Measurements from ENCODE around the gene DIDO1.

Gene DIDO1

DNA sequence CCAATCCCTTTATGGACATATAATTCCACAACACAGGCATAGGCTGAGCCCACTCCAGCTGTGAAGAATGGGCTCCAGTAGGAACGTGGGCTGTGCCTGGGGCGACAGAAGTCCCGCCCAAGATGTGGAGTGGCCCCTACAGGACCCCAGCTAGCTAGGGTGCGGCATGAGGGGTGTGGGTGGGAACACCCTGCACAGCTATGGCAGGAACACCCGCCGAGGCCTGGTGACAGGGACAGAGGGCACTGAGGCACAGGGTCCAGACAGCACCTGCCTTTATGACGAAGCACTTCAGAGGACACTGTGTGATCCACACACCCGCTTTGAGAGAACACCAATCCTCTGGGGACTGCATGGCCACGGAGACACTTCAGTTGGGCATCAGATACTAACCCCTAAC lies 36.4 kb downstream of the DIDO1 start:
- DNase-seq: no peak

DNA sequence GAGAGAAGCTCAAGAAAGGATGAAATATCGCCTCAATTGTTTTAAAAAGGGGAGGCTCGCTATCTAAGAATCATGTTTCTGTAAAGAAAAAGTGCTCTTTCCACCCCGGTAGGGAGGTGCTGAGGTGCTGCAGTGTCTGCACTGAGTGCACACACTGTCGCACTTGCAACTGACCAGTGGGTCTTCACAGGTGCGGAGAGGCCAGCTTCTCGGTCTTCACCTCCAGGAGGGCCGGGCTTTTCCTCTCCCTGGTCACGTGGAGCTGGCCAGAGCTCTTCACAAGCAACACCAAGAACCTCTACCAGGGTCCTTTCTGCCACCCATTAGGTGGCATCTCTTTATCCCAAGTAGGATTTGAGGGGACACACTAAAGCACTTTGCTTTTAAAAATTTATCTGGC lies 36.9 kb downstream of the DIDO1 start:
- DNase-seq: no peak

DNA sequence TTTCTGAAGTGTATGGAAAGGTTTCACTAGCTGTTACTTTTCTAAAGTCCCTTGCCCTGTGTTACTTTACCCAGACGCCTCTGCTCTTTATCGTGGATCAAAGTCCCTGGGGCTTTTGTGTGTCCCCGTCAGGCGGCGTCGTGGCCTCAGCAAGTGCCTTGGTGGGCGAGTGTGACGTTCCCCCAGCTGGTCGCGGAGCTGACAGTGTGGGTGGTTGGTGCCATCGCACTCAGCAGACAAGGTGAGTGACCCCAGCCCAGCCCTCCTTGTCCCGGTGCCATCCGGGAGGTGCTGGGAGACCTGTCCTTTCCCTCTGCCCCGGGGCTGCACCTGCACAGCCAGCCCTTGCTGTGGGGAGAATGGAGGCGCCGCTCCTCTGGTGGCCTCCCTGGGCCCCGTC lies 37.4 kb downstream of the DIDO1 start:
- no peak for DNase-seq

- DNase-seq: no peak
Observed at GRCh38 chr20:62888406-62888805, 37.9 kb downstream of the DIDO1 start.

- DNase-seq: no peak
Observed at GRCh38 chr20:62887860-62888239, 38.5 kb downstream of the DIDO1 start.

- DNase-seq: peak; percentile 41
Observed at GRCh38 chr20:62887152-62887859, 39.0 kb downstream of the DIDO1 start.

DNA sequence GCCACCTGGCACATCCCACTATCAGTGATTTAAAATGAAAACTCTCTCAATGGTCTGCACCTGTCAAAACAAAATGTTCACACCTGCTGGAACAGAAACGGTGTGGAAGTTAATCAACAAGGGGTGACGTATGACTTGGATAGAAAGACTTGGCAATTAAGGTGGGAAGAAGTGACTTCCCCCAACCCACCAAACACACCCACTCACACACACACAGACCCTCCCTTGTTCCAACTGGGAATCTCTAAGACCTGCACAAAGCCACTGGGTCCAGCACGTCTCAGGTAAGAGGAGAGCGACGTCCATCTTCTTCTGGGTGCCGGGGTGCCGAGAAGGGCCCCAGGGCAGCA lies 39.6 kb downstream of the DIDO1 start:
- DNase-seq: no peak

- no peak for DNase-seq
Observed at GRCh38 chr20:62885896-62886708, 40.2 kb downstream of the DIDO1 start.

GRCh38 chr20:62885046-62885895 lies 41.0 kb downstream of the DIDO1 start:
- no peak for DNase-seq

DNA sequence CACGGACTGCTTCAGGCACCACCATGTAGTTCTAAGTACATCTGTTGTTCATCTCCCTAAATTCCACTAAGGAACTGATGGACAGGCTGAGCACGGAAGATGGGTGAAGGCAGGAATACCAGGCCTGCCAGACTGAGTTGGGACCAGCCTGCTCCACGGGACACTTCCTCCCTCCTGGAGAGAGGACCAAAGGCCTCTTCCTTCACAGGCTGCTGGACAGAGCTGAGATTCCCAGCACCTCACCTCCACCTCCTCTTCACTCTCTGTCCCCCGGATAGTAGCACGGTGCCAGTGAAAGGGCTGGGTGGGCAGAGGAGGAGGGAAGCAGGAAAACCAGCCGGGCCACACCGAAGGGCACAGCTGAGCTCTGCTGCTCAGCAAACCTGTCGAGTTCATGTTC lies 41.7 kb downstream of the DIDO1 start:
- DNase-seq: no peak

- DNase-seq: no peak
Observed at GRCh38 chr20:62882426-62882825, 43.9 kb downstream of the DIDO1 start.

DNA sequence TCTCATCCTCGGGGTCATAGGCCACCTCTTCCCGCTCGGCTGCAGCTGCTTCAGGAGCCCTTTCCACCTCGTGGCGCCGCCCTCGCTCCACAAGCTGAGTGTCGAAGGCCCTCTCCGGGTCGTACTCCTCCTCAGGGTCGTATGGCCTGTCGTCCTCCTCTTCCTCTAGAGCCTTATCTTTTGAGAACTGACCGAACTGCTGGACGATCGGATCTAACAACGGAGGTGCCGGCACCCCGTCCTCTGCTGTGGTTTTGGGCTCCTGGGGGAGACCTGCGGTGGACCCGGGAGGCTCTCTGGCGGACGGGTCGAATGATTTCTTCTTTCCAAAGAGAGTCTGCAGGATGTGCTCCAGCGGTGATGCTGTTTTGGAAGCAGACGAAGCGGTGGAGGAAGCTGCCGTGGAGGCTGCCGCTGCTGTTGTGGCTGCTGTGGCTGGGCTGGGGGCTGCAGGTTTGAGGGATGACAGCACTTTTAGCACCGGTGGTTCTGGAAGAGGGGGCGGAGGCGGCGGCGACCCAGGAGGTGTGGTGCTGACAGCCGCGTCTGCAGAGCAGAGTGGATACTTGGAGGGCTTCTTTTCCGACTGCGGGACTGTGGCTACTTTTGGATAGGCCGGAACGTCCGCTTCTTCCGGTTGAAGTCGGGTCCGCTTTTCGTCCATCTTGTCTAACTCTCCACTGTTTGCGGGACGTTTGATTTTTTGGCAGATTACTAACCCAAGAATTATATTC lies 44.5 kb downstream of the DIDO1 start:
- no peak for DNase-seq

DNA sequence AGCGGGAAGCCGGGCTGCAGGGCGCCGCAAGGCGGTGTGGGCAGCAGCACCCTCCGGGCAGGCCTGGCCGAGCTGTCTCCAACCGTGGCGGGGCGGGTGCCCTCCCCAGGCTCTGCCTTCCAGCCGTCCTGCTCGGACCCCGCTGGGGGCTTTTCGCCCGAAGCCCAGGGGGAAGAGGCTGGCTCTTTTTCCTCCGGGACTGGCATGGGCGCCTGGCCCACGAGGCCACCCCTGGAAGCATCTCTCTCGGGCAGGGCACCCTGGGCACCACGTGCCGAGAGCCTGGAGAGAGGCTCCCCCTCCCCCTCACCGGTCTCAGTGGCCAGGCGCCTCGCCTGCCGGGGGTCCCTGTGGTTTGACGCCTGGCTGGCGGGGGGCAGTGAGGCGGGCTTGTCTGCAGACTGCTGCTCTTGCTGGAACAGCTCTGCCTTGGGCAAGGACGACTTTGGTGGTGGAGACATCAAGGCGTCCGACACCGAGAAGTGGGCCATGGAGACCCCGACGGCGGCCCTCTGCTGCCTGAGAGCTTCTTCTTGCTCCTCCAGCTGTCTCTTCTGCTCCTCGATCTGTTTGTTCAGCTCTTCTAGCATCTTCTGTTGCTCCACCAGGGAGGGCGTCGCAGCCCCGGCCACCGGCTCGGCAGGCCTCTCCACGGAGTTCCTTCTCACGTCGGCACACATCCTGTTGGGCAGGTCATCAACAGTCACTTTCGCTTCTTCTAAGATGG lies 45.2 kb downstream of the DIDO1 start:
- DNase-seq: no peak

DNA sequence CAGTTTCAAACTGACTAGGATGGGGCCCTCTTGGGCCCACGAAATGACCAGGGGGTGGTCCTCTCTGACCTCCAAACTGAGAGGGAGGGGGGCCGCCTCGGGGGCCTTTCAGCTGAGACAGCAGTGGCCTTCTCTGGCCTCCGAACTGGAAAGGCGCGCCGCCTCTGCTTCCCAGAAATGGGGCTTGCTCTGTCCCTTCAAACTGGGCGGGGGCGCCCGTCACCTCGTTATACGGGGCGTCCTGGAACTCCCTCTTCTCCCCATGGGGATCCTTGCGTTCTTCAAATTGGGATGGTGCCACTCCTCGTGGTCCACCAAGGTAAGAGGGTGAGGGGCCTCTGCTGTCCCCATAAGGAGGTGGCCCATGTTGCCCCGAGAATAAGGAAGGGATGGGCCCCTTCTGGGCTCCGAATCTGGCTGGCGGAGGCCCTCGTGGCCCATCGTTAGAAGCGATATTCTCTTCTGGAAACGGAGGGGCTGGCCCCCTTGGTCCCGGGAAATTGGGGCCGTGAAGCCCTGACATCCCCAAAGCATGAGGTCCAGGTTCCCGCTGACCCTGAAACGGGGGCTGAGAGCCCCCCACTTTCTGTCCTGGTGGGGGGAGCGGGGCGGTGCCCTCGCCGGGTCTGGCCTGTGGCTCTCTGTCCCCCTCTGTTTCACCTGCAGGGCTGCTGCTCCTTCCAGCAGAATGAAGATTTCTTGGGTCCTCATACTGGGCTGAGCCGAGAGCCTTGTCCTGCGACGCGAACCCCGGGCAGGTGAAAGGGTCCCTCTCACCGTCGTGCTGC lies 46.0 kb downstream of the DIDO1 start:
- no peak for DNase-seq

GRCh38 chr20:62879275-62880146 lies 46.8 kb downstream of the DIDO1 start:
- no peak for DNase-seq

DNA sequence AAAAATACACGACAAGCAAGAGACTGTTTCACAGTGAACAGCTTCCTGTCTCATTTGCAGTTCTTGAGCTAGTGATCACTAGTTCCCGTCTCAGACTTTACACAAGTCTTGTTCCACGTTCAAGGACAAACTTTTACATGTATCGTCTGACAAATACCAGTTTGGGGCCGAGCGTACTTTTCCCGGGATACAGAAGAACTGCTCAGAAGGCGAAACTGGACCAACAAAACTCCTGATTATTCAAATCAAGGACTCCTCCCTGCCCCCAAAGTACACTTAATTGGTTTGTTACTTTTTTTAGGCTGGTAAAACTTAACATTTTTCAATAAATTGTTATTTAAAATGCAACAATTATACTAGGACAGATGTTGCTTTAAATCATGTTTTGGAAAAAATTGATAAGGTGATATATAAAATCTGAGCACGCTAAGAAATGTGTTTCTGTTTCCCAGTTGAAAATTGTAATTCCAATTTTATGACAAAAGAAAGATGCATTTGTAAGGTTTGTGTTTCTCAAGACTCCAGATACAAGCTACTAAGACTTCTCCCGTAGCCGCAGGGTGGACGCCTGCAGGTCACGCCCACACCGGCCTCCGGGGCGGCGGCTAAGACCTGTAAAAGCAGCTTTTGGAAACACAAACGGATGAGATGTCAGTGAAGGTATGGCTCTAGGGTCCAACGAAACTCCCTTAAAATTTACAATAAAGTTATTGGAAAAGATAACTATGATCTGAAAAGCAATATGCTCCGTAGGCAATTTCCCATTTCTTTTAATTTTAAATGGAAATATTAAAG lies 47.9 kb downstream of the DIDO1 start:
- DNase-seq: no peak

DNA sequence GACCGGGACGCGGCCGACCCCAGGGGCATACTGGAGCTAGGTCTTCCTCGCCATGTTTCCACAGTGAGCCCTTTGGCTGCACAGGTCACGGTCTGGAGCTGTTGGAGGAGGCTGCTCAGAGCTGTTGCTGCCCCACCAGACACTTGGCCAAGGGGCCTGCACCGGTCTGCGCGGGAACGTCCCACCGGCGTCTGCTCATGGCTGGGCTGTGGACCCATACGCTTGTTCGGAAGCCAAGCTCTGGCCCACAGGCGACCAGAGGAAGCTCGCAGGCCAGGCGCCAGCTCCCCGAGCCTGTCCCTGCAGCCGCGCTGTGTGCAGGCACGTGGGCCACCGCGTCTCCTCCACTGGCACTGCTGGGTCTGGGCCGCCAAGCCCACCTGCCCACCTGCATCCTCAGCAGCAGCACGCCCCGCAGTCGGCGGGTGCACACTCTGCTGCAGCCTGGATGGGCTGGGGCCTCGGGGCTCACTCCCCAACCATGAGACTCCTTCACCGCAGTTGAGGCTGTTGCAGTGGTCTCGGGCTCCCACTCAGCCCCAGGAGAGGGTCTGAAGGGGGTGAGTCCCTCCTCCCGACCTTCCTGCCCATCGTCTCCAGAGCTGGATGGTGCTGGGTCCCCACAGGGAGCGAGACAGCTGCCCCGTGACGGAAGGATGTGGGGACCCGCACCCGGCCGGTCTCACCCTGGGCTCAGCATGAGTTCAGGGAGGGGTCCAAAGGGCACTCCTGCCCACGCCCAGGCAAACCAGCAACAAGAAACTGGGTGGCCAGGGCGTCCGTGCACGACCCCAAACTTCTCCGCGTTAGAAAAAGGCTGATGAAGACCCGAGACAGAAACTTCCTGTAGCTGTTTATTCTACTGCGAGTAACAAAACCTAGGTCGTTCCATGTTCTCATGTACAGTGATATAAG lies 49.1 kb downstream of the DIDO1 start:
- DNase-seq: no peak

GRCh38 chr20:62876501-62876901 lies 49.8 kb downstream of the DIDO1 start:
- no peak for DNase-seq
